ENCODE data around the gene TRIM44.

DNA sequence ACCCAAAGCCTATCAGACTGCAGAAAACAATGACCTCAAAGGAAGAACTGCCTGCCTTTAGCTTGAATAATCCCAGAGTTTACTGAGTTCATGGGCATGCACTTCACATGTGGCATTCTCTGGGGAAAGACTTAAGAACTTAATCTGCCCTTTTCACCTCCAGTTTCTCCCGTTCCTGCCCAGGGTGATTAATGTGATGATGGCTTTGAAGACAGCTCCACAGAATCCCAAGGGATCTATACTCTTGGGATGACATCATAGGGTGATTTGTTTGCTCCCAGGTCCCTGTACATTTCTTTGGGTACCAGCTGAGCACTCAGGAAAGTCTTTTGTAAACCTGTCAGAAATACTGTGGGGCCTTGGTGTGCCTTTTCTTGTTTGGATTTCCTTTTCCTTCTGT, 30.3 kb upstream of the TRIM44 start:
- no peak for TF ChIP-seq POLR2A (IDR thresholded peaks at IDR 0.05)
- TF ChIP-seq, protein P1, sequence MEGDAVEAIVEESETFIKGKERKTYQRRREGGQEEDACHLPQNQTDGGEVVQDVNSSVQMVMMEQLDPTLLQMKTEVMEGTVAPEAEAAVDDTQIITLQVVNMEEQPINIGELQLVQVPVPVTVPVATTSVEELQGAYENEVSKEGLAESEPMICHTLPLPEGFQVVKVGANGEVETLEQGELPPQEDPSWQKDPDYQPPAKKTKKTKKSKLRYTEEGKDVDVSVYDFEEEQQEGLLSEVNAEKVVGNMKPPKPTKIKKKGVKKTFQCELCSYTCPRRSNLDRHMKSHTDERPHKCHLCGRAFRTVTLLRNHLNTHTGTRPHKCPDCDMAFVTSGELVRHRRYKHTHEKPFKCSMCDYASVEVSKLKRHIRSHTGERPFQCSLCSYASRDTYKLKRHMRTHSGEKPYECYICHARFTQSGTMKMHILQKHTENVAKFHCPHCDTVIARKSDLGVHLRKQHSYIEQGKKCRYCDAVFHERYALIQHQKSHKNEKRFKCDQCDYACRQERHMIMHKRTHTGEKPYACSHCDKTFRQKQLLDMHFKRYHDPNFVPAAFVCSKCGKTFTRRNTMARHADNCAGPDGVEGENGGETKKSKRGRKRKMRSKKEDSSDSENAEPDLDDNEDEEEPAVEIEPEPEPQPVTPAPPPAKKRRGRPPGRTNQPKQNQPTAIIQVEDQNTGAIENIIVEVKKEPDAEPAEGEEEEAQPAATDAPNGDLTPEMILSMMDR (IDR thresholded peaks at IDR 0.05) = no peak

Measured in esophagus squamous epithelium (tissue), 4 donors.